Stimulated activated CD4-positive, alpha-beta T cell treated with anti-CD3 and anti-CD28 coated beads, Interleukin-1b, Interleukin-23, amount 100 ng/mL, for 1 hour (primary cell): Measurements from ENCODE around the gene PRKACB.
A peak's percentile ranks its signal among the peaks of the same experiment; 100 is the strongest.
"Not testable (repeated sequence)": the region's sequence is repeated elsewhere in the genome, so short reads cannot be mapped to it uniquely, and the experiment has no call there.

Experiments
- DNase-seq, 2 donors: peaks; one replicate each; pipeline ENCODE4 v3.0.0-alpha.2; 2020; ENCODE audit warnings: low read depth in 2 of 2

Gene PRKACB

GRCh38 chr1:84143796-84144565 is at the start of gene PRKACB:
PRKACB (plus strand) TSS chr1:84144271; CDS start chr1:84144362, 91 bp downstream.
- no peak for DNase-seq

GRCh38 chr1:84095308-84095707 is 48.8 kb upstream of the PRKACB start:
- DNase-seq, result no peak

GRCh38 chr1:84096176-84096575 is 47.9 kb upstream of the PRKACB start:
- DNase-seq, result no peak

- no peak for DNase-seq
Measured at GRCh38 chr1:84101204-84101603, 42.9 kb upstream of the PRKACB start.

DNA sequence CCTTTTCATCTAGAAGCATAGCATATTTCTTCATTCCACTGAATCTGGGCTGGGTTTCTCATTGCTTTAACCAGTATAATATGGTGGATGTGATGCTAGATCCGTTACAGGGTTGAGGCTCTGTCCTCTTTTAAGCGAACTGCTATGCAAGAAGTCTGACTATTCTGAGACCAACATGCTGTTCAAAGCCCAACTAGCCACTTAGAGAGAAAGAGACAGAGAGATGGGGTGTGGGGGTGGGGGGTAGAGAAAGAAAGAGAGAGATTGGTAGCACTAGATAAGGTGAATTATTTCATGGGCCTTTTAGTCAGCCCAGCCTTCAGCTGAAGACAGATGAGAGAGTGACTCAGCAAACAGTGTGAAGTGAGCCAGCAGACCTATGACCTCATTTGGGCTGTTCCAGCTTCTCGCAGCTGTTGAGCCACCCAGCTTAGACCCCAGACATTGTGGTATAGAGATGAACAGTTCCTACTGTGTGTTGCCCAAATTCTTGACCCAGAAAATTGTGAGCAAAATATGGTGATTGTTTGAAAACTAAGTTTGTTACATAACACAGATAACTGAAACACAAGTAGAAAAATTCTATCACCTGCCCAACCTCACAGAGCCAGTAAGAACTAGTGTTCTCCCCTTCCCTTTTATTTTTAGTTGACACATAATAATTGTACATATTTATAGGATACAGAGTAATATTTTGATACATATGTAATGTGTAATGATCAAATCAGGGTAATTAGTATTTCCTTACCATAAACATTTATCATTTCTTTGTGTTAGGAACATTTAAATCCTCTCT is 40.7 kb upstream of the PRKACB start:
- DNase-seq, result no peak

GRCh38 chr1:84107538-84107937 is 36.5 kb upstream of the PRKACB start:
- DNase-seq, result not testable (repeated sequence)

DNA sequence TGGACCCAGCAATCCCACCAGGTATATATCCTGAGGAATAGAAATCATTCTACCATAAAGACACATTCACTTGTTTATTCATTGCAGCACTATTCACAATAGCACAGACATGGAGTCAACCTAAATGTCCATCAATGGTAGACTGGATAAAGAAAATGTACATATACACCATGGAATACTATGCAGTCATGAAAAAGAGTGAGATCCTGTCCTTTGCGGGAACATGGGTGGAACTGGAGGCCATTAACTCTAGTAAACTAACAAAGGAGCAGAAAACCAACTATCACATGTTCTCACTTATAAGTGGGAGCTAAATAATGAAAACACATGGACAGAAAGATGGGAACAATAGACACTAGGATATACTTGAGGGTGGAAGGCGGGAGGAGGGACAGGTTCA is 36.1 kb upstream of the PRKACB start:
- DNase-seq, result no peak

GRCh38 chr1:84108900-84109578 is 35.0 kb upstream of the PRKACB start:
- DNase-seq, result no peak

DNA sequence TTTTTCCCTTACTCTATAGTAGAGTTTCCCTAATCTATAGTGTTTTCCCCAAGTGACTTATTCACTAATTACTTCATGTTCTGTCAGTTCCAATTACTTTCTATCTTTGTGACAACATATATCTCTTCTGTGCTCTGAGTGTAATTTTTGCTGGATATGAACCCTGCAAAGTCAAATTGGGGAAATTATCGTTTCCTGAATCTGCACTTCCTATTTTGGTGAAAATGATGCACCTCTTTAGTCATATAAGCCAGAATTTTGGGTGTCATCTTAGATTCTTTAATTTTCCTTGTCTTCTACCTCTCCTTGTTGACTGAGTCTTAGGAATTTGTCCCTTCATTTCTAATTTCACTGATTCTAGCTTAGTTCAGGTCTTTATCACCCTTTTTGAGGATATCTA is 33.4 kb upstream of the PRKACB start:
- no peak for DNase-seq

DNA sequence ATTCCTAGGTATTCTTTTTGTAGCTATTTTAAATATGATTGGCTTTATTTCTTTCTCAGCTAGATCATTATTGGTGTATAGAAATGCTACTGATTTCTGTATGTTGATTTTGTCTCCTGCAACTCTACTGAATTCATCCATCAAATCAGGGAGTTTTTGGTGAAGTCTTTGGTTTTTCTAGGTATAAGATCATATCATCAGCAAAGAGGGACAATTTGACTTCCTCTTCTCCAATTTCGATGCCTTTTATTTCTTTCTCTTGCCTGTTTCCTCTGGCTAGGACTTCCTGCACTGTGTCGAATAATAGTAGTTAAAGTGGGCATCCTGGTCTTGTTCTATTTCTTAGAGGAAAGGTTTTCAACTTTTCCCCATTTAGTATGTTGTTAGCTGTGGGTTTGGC is 27.5 kb upstream of the PRKACB start:
- no peak for DNase-seq

DNA sequence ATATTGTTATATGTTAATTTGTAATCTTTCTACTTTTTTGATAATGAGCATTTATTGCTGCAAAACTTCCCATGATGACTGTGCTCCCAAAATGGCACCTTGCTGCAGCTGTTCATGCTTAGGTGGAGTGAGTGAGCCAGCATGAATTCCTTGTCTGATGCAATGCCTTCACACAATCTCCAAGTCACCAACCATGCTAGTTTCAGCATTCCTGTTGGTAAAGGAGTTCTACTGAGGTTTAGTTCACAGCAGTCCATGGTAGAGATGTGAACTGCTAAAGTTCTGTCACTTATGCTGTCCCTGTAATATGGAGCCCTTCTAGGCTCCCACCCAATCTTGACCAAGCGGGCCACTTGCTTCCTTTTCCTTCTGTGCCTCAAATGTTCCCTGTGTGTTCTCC is 26.2 kb upstream of the PRKACB start:
- no peak for DNase-seq

DNA sequence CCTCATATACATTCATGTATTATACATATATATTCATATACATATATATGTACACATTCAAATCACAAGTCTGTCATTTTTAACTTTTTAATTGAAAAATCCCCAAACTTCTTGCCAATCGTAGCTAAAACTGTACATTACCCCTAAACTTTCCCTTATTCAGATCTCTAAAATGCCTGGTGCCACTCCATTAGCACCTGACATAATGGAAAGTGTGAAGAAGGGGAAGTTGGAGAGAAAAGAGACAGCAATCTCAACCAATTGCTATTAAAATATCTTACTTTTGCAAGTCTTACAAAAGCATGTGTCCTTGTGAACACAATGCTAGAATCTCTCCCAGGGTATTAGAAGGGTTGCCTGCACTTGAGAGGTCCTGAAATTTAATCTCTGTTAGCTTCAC is 22.7 kb upstream of the PRKACB start:
- no peak for DNase-seq

GRCh38 chr1:84122780-84123382 is 21.2 kb upstream of the PRKACB start:
- DNase-seq, result peak; percentile 16 to 29

DNA sequence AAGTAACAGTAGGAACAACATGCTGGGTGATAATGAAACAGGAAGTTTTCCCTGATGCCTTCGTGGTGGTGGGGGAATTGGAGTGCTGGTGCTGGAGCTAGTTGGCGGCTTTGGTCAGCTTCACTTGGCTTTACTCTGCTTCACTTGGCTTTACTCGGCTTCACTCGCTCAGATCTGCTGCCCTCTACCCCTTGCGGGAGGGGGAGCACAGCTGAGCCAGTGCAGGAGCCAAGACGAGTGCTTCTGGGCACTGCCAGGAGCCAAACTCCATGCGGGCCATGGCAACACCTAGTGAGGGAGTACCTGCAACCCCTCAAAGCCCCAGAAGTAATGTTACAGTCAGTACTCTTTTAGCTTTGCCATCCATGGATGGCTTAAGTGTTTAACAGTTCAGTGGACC is 10.6 kb upstream of the PRKACB start:
- no peak for DNase-seq

GRCh38 chr1:84135341-84135740 is 8.7 kb upstream of the PRKACB start:
- no peak for DNase-seq

DNA sequence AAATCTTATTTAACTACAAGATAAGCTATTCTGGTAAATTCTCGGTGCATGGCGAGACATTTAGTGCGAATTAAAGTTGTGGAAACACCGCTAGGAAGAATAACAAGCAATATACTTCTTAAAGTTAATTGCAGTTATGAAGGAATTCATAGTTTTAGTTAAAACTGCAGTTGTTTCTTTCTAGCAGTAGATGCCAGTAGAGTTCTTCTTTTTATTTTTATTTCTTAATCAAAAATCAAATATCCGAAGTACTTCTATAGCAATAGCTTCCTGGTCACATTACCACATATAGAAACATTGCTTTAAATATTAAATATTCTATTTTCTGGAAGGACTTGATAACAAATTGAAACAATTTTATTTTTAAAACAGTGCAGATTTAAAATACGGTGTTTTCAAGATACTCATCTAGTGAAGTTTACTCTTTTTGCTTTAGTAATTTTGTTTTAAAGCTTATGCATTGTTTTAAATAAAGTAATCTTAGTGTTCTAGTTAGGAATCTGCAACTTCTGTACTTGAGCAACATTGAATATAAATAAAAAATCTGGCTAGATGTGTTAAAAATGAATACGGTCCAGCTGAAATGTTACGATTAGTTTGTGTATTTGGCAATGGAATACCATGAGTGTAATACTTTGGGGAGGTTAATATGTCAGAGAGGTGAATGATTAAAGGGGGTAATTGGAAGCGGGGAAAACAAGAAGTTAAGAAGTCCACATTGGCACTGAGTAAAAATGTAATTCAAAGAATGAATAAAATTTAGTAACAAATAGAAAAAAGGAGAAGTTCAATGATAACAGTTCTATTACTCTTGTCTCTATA is 2.7 kb upstream of the PRKACB start:
- DNase-seq, result no peak

DNA sequence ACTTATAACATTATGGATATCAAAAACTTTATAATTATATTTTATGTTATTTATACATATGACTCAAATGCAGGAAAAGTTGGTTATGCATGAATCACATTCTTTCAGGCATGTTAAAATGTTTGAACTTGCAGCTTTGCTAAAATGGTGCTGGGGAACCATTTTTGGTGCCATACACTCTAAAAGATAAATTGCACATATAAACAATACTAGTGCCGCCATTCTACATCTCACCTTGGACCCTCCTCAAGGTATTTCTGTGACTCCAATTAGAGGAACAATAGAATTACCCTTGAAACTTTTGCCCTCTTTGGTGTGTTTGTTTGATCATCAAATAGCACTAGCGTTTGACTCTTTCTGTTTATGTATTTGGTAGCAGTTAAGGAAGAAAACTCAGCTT is 997 bp downstream of the PRKACB start:
- DNase-seq, result no peak

DNA sequence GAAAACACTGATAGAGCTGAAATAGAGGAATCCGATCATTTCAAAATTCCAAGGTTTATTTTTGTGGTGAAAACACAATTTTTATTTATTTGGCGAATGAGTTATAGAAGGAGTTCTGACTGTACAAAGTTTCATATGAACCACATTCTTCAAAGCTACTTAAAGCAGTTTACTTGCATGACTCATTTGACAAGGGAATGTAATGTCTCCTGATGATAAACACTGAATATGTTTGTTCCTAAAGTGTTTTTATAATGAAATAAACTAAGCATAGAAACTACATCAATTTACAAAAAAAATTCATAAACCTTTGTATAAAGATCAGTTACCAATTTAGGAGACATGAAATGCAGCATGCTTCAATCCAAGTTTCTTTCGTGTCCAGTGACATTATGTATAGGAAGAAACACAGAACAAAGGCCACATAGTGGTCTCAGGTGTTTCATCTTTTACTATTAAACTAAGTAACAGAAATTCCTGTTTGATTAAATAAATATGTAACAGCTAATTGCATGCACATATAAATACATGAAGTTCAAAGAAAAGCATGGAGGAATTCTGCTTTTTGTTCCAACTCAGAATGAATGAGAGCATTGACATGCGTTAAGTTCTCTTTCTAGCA is 2.5 kb downstream of the PRKACB start:
- no peak for DNase-seq

- DNase-seq, result no peak
Measured at GRCh38 chr1:84148758-84149157, 4.7 kb downstream of the PRKACB start.

DNA sequence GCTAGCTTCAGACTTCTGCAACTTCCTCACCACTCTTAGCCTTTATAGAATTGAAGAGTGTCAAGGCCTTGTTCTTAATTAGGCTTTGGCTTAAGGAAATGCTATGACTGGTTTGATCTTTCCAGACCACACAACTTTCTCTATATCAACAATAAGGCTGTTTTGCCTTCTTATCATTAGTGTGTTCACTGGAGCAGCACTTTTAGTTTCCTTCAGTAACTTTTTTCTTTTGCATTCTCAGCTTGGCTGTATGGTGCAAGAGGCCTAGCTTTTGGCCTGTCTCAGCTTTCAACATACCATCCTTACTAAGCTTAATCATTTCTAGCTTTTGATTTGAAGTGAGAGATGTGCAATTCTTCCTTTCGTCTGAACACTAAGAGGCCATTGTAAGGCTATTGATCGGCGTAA is 8.6 kb downstream of the PRKACB start:
- DNase-seq, result no peak

- DNase-seq, result no peak
Measured at GRCh38 chr1:84155517-84155916, 11.4 kb downstream of the PRKACB start.
